GM12878 (cell line): Measurements from ENCODE around the gene RGS16. TPM values are rescaled to one million over a fixed set of nuclear protein-coding genes. Genes with fewer than 3 reads are reported as not detected.

Experiments
- ATAC-seq: fragments of 200-7000 bp; cut with Tn5 transposase; 3 replicates; pipeline ENCODE4 v1.9.1; 2020; ENCODE audit warnings: mild to moderate bottlenecking, moderate library complexity
- BruUV-seq: library from RNA; stranded (reverse); fragments of 400-500 nt; replicated peaks from 2 replicates; lab custom pipeline; 2021; lab: Mats Ljungman, UMichigan
- CTCF ChIA-PET: fragments of 300-600 bp; sonication (Branson Sonifier 250); formaldehyde crosslinking; extraction: SDS; loops from one replicate; lab custom pipeline; 2021; ENCODE audit warnings: inconsistent platforms; lab: Yijun Ruan, JAX
- POLR2A ChIA-PET: fragments of 350-600 bp; formaldehyde crosslinking; extraction: SDS; loops from one replicate; lab custom pipeline; 2021; ENCODE audit warnings: inconsistent platforms; lab: Charles Lee
- RAD21 ChIA-PET: fragments of 300-600 bp; sonication (Branson Sonifier 250); formaldehyde crosslinking; loops from one replicate; lab custom pipeline; 2023; ENCODE audit warnings: antibody characterized with exemption; ENCODE audit not compliant: unreplicated experiment; lab: Charles Lee
- SMC1A ChIA-PET: fragments of 300-600 bp; sonication (Branson Sonifier 250); formaldehyde crosslinking; loops from one replicate; lab custom pipeline; 2023; ENCODE audit not compliant: unreplicated experiment, uncharacterized antibody; lab: Charles Lee
- DNase-seq: peaks from one replicate; pipeline ENCODE4 v3.0.0-alpha.2; 2011; ENCODE audit warnings: low read depth, low spot score
- FAIRE-seq: peaks from 3 replicates; lab custom pipeline; 2011; peaks lifted over from hg19 to GRCh38; lab: Jason Lieb, UNC
- H2AFZ ChIP-seq: 2 replicates; pipeline ENCODE4 v1.6.0; 2011; ENCODE audit warnings: low read depth, low read length, control low read depth; ENCODE audit not compliant: control insufficient read depth
- H3K27ac ChIP-seq: 2 replicates; pipeline ENCODE4 v1.5.1; 2011; ENCODE audit warnings: control low read depth; ENCODE audit not compliant: control insufficient read depth, insufficient read depth
- H3K27me3 ChIP-seq, 2 experiments: replicated peaks in 1 of 2; 2 replicates each; pipeline versions ENCODE4 v1.6.0 to v1.6.1; 2011; ENCODE audit warnings: low read length in 1 of 2; ENCODE audit not compliant: control insufficient read depth in 2 of 2, insufficient read depth in 2 of 2
- H3K36me3 ChIP-seq, 2 experiments: 2 replicates each; pipeline ENCODE4 v1.5.1; 2011; ENCODE audit warnings: low read length in 1 of 2; ENCODE audit not compliant: control insufficient read depth in 2 of 2, insufficient read depth in 2 of 2
- H3K4me1 ChIP-seq: 2 replicates; pipeline ENCODE4 v1.6.1; 2011; ENCODE audit warnings: mild to moderate bottlenecking, low read length, moderate library complexity, mixed read lengths; ENCODE audit not compliant: control insufficient read depth, insufficient read depth
- H3K4me2 ChIP-seq: 2 replicates; pipeline ENCODE4 v1.6.0; 2011; ENCODE audit warnings: control low read depth; ENCODE audit not compliant: control insufficient read depth, insufficient read depth
- H3K4me3 ChIP-seq: fragments of 200-600 bp; sonication (generic); 2 replicates; pipeline ENCODE4 v1.5.1; 2016
- H3K79me2 ChIP-seq: 2 replicates; pipeline ENCODE4 v1.6.0; 2011; ENCODE audit warnings: low read length; ENCODE audit not compliant: control insufficient read depth, insufficient read depth
- H3K9ac ChIP-seq: 2 replicates; pipeline ENCODE4 v1.8.0; 2011; ENCODE audit warnings: low read length, control low read depth, mixed read lengths; ENCODE audit not compliant: control insufficient read depth, insufficient read depth
- H3K9me3 ChIP-seq: replicated peaks from 3 replicates; pipeline ENCODE4 v1.5.1; 2011; ENCODE audit warnings: mild to moderate bottlenecking, low read length; ENCODE audit not compliant: control insufficient read depth, insufficient read depth
- H4K20me1 ChIP-seq: 2 replicates; pipeline ENCODE4 v1.6.0; 2011; ENCODE audit not compliant: control insufficient read depth, insufficient read depth
- CTCF ChIP-seq, 3 experiments: IDR thresholded peaks in 2 of 3; conservative IDR thresholded peaks in 1 of 3; 2 replicates each; pipeline ENCODE4 v1.5.1; 2011; ENCODE audit warnings: low read depth in 3 of 3, low read length in 3 of 3, mild to moderate bottlenecking in 3 of 3, control low read depth in 2 of 3, moderate library complexity in 2 of 3, inconsistent platforms in 1 of 3, mixed read lengths in 1 of 3; ENCODE audit not compliant: control insufficient read depth in 2 of 3, insufficient read depth in 1 of 3; ENCODE audit errors: extremely low read depth in 1 of 3
- FOXM1 ChIP-seq: IDR thresholded peaks from 2 replicates; pipeline ENCODE4 v1.6.1; 2012; ENCODE audit warnings: low read depth, mild to moderate bottlenecking, inconsistent platforms, low read length, moderate library complexity
- IKZF1 ChIP-seq: fragments of 450-650 bp; conservative IDR thresholded peaks from 2 replicates; pipeline ENCODE4 v1.6.1; 2017; ENCODE audit warnings: antibody characterized with exemption, mild to moderate bottlenecking
- RAD21 ChIP-seq: IDR thresholded peaks from 2 replicates; pipeline ENCODE4 v1.6.1; 2011; ENCODE audit warnings: mild to moderate bottlenecking, low read depth, low read length, moderate library complexity; ENCODE audit not compliant: insufficient read depth
- RB1 ChIP-seq: fragments of 450-650 bp; formaldehyde crosslinking; IDR thresholded peaks from 2 replicates; pipeline ENCODE4 v1.6.1; 2017; ENCODE audit warnings: mild to moderate bottlenecking, borderline replicate concordance
- RUNX3 ChIP-seq: IDR thresholded peaks from 2 replicates; pipeline ENCODE4 v1.6.1; 2012; ENCODE audit warnings: low read length, inconsistent platforms
- SMARCA5 ChIP-seq: fragments of 450-650 bp; IDR thresholded peaks from 2 replicates; pipeline ENCODE4 v1.6.1; 2017; ENCODE audit warnings: mild to moderate bottlenecking
- SMC3 ChIP-seq: IDR thresholded peaks from 2 replicates; pipeline ENCODE4 v1.6.1; 2011; ENCODE audit warnings: low read length, improper control_type of control experiment, borderline replicate concordance
- SPI1 ChIP-seq: IDR thresholded peaks from 2 replicates; pipeline ENCODE4 v1.6.1; 2011; ENCODE audit warnings: low read depth, mild to moderate bottlenecking, low read length, moderate library complexity, borderline replicate concordance; ENCODE audit not compliant: insufficient read depth
- TBL1XR1 ChIP-seq: IDR thresholded peaks from 2 replicates; pipeline ENCODE4 v1.6.1; 2012; ENCODE audit warnings: low read depth, low read length, improper control_type of control experiment
- YY1 ChIP-seq: IDR thresholded peaks from 2 replicates; pipeline ENCODE4 v1.6.1; 2011; ENCODE audit warnings: low read depth, mild to moderate bottlenecking, low read length
- WGBS: methylation state at CpG from one replicate; pipeline ENCODE4 v1.1.6; 2016; ENCODE audit warnings: low lambda C conversion rate; ENCODE audit not compliant: insufficient replicate concordance, insufficient coverage; ENCODE audit errors: missing lambda C conversion rate; 5-methylcytosine and 5-hydroxymethylcytosine counted together
- in situ Hi-C: fragments of 300-500 bp; cut with MboI; formaldehyde crosslinking; loops from 9 replicates; pipeline ENCODE4 v1.14.3; 2018; ENCODE audit warnings: mixed read lengths
- intact Hi-C: fragments of 100-400 bp; cut with micrococcal nuclease; formaldehyde crosslinking; loops from one replicate; pipeline ENCODE4 v1.14.2; 2022; ENCODE audit not compliant: unreplicated experiment
- polyA plus RNA-seq, 11 experiments: library from polyadenylated mRNA; depleted of rRNA in 4 of 11; unstranded in 6 of 11; stranded (reverse) in 5 of 11; fragments of >200 nt; fragmentation: Nextera tagmentation in 4 of 11; fragmentation: Illumina TruSeq in 1 of 11; extraction: Ambion mirVana in 4 of 11; extraction: Trizol in 1 of 11; gene quantifications; 1 replicate in 1 of 11; 2 replicates in 10 of 11; pipeline versions ENCODE4 v1.2.1 to v1.2.3, GENCODE V29; 2011 to 2016; ENCODE audit warnings: inconsistent platforms in 2 of 11, missing spikeins in 2 of 11, low read depth in 1 of 11
- total RNA-seq, 4 experiments: library from RNA; depleted of rRNA in 3 of 4; stranded (reverse); fragments of >200 nt in 3 of 4; fragmentation: Illumina TruSeq in 1 of 4; extraction: Trizol in 1 of 4; gene quantifications; 2 replicates each; pipeline versions ENCODE4 v1.2.1 to v1.2.3, GENCODE V29; 2013 to 2021
- TF ChIP-seq, protein P1 (sequence below): IDR thresholded peaks from 2 replicates; pipeline ENCODE4 v1.6.1; 2012; ENCODE audit warnings: low read depth, low read length, improper control_type of control experiment

The RGS16 gene
- total and polyA plus RNA-seq, 10 of the 15 experiments (the other 5 are each of a cell fraction or from before 2014, with no cell fraction given): 16.4 to 58.2 (median 44.6) TPM

DNA sequence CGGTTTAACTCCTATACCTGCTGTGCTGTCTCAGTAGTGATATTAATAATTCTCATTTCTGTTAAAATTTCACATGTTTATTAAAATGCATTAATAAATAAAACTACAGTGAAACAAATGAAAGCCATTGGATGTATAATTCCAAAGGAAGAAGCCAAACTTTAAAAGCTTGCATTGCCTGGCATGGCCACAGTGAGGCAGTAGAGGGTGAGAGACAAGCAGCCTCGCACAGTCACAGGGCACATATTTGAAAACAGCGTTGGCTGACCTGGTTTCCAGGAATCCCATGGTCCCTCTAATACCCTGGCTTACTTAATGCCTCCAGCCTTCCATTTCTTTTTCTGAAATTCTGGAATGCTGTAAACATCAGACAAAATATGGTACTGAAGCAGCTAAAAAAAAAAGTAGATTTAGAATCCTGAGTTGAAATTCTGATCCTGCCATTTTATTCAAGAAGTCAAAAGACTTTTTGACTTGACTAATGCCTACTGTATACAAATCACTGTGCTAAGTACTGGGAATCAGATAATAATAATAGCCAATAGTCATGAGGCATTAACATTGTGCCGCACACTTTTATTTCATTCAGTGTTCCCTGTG lies 8.4 kb downstream of the RGS16 start:
- H4K20me1 ChIP-seq: no peaks in the 10 kb centered on the region; the same call in 1 of the 2 replicates
- in situ Hi-C loops (loop anchor here (5.0 to 10.0 kb wide), 2 partner anchors 151 to 192 kb away; partner anchors contain the start of gene NPL), intact Hi-C loops (loop anchor here (1.0 to 5.0 kb wide), 3 partner anchors 149 to 508 kb away; no protein-coding TSS in a partner anchor)
- DNase-seq (no peak), ATAC-seq (peak; percentile 56), FAIRE-seq (peak; percentile 73)
- H2AFZ ChIP-seq: no peak overlapping the region
- H3K4me1 ChIP-seq: peaks cover 4% of the 10 kb centered on the region; the same call in 1 of the 2 replicates
- no peaks in the 10 kb centered on the region for H3K27me3 ChIP-seq
- ChIA-PET CTCF (interaction anchor here (0.6 to 37.4 kb wide), 59 partner anchors 7 to 515 kb away, joined by 3 to 1888 read pairs (median 5); partner anchors contain the start of genes NPL, RGS16 and RNASEL), POLR2A (interaction anchor here (0.7 to 3.1 kb wide), 8 partner anchors 9 to 311 kb away, joined by 3 to 20 read pairs (median 5); no protein-coding TSS in a partner anchor), RAD21 (interaction anchor here (0.8 to 23.0 kb wide), 22 partner anchors 8 to 453 kb away, joined by 3 to 946 read pairs (median 4); partner anchors contain the start of gene NPL), SMC1A (interaction anchor here (0.7 to 28.0 kb wide), 31 partner anchors 8 to 511 kb away, joined by 3 to 1145 read pairs (median 5); partner anchors contain the start of genes NPL and RGSL1)
- no TSS peak for BruUV-seq
- H3K4me2 ChIP-seq: no peak overlapping the region
- no peaks in the 10 kb centered on the region for H3K9me3 ChIP-seq
- 26% methylated on average over 4 of the region's 4 CpGs for WGBS
- no peak overlapping the region for H3K27ac ChIP-seq
- H3K79me2 ChIP-seq: peaks cover 1% of the 10 kb centered on the region; the same call in 1 of the 2 replicates
- H3K9ac ChIP-seq: no peak overlapping the region
- H3K36me3 ChIP-seq: peaks cover 7 to 18% of the 10 kb centered on the region in 2 experiments; a peak in 3 of 4 replicates
- TF ChIP-seq RAD21 (peak; percentile 92), SPI1 (no peak), SMARCA5 (0 out of 2 replicates have a peak, but pooled peaks have one; percentile 52), TBL1XR1 (0 out of 2 replicates have a peak, but pooled peaks have one; percentile 21), RB1 (0 out of 2 replicates have a peak, but pooled peaks have one; percentile 54), IKZF1 (0 out of 2 replicates have a peak, but pooled peaks have one; percentile 18), SMC3 (peak; percentile 98), CTCF (IDR thresholded peaks at IDR 0.05 in 2 of 3, conservative IDR thresholded peaks at IDR 0.05 in 1 of 3; ENCODE audit: control insufficient read depth in 2 of 3, extremely low read depth in 1 of 3, insufficient read depth in 1 of 3, low read depth in 3 of 3, low read length in 3 of 3) (peak; percentile 87 to 91 (median 88)), FOXM1 (peak; percentile 25; the same call in 1 of the 2 replicates), RUNX3 (no peak), YY1 (peak; percentile 72; the same call in 1 of the 2 replicates)
- TF ChIP-seq, protein P1, sequence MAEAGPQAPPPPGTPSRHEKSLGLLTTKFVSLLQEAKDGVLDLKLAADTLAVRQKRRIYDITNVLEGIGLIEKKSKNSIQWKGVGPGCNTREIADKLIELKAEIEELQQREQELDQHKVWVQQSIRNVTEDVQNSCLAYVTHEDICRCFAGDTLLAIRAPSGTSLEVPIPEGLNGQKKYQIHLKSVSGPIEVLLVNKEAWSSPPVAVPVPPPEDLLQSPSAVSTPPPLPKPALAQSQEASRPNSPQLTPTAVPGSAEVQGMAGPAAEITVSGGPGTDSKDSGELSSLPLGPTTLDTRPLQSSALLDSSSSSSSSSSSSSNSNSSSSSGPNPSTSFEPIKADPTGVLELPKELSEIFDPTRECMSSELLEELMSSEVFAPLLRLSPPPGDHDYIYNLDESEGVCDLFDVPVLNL: no peak
- H3K4me3 ChIP-seq: no peak overlapping the region
